Psoas muscle (tissue), 8 donors: ENCODE measurements around the gene BANP. TPM values are rescaled to one million over a fixed set of nuclear protein-coding genes. Genes with fewer than 3 reads are reported as not detected.

ENCODE experiments used
- ATAC-seq, 4 donors: fragments of 200-7000 bp; cut with Tn5 transposase; one replicate each; pipeline ENCODE4 v1.9.1; 2020; ENCODE audit warnings: moderate library complexity in 3 of 4, mild to moderate bottlenecking in 2 of 4
- DNase-seq, 2 donors: peaks; one replicate each; pipeline ENCODE4 v3.0.0-alpha.2; 2020
- H3K27ac ChIP-seq: fragments of 200-600 bp; one replicate; pipeline ENCODE4 v1.8.0; 2022
- H3K27me3 ChIP-seq, 3 donors: fragments of 200-600 bp in 1 of 3; one replicate each; pipeline versions ENCODE4 v1.6.1 to v1.8.0; 2013 to 2022; ENCODE audit warnings: low read length in 2 of 3, mild to moderate bottlenecking in 2 of 3, moderate library complexity in 1 of 3; ENCODE audit not compliant: insufficient read depth in 3 of 3
- H3K36me3 ChIP-seq, 2 donors: fragments of 200-600 bp in 1 of 2; one replicate each; pipeline versions ENCODE4 v1.6.1 to v1.8.0; 2013 to 2022; ENCODE audit warnings: low read depth in 1 of 2, mild to moderate bottlenecking in 1 of 2, moderate library complexity in 1 of 2; ENCODE audit not compliant: insufficient read depth in 1 of 2
- H3K4me1 ChIP-seq: fragments of 200-600 bp; one replicate; pipeline ENCODE4 v1.8.0; 2022
- H3K4me3 ChIP-seq: fragments of 200-600 bp; one replicate; pipeline ENCODE4 v1.8.0; 2022; ENCODE audit warnings: mild to moderate bottlenecking
- H3K9me3 ChIP-seq: fragments of 200-600 bp; one replicate; pipeline ENCODE4 v1.8.0; 2022
- CTCF ChIP-seq: fragments of 200-600 bp; IDR thresholded peaks from one replicate; pipeline ENCODE4 v1.8.0; 2022; ENCODE audit warnings: antibody characterized with exemption
- WGBS, 3 donors: extraction: QIAGEN DNeasy Blood & Tissue Kit; methylation state at CpG; one replicate each; pipeline versions ENCODE4 v1.1.6 to v1.1.7; 2013; 5-methylcytosine and 5-hydroxymethylcytosine counted together
- intact Hi-C, 2 donors: fragments of 100-400 bp; cut with DNase I; formaldehyde crosslinking; loops; one replicate each; pipeline versions ENCODE4 v1.11.0 to v1.14.2; 2022
- polyA plus RNA-seq, 3 donors: library from polyadenylated mRNA; stranded (reverse); fragments of 200-250 nt; gene quantifications; one replicate each; pipeline ENCODE4 v1.2.3, GENCODE V29; 2013
- total RNA-seq, 4 donors: library from RNA; stranded (reverse); fragmentation: NEBNext Ultra II Directional in 2 of 4; extraction: Animal tissue kit (Norgen Biotek cat#: 25700) in 2 of 4; gene quantifications; one replicate each; pipeline versions ENCODE4 v1.2.1 to v1.2.4, GENCODE V29; 2021 to 2023
- donor health status: healthy with polysubstance abuse.
- donor health status: DM: no; HTN: no; CAD: no; lungs with moderate emphysema.
- donor health status: Bipolar disorder and iron deficiency.
- donor health status: healthy.
- donor health status: DM: yes; HTN: yes; CAD: no.
- donor health status: DM: no; HTN: no; CAD: no.
- donor health status: DM: no; HTN: no; CAD: no.
- donor health status: DM: yes; HTN: yes; CAD: no.

Gene BANP
- total and polyA plus RNA-seq, 7 donors: 7.7 to 15.3 (median 14.2) TPM

DNA sequence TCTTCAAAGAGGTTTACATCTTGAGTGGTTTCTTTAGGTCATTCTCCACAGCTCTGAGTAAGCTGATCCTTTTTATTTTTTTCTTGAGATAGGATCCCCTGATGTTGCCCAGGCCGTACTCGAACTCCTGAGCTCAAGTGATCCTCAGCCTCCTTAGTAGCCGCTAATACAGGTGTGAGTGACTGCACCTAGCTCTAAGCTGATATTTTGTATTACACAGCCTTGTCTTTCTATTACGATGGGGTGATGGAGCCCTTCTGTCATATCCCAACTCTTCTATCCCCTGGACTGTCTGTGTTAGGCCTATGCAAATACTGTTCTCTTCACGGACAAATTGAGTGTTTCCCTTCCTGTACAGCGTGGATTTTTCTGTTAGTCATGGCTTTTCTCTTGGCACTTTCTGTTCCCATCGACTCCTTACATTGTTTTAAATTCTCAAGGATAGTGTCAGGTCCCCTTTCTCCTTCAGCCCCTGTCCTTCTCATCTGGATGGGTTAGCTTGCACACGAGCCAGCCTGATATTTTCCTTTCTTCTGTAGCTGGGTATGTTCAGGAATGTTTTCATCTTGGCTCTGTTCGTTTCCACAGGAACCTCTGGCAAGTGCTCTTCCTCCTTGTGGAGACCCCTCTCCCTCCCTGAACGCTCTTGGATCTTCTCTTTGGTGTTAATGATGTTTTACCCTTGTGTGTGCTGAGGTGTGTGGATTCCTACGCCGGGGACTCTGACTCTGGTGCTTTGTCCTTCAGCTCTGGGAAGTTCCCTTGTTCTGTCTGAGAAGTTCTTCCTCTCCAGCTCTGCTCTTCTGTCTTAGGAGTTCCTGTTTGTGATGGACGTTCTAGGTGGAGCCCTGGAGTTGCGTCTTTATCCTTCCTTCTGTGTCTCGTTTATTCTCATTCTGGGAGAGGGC is 2.3 kb downstream of the BANP start:
- intact Hi-C loops: no loop called here
- H3K4me1 ChIP-seq: peaks cover 32% of the 10 kb centered on the region

GRCh38 chr16:87954361-87954760 is 3.1 kb downstream of the BANP start:
- H3K27me3 ChIP-seq: no peaks in the 10 kb centered on the region
- no peak for DNase-seq
- no peak overlapping the region for H3K4me3 ChIP-seq
- no peaks in the 10 kb centered on the region for H3K9me3 ChIP-seq
- peaks cover 35% of the 10 kb centered on the region for H3K4me1 ChIP-seq
- peaks cover 0 to 22% of the 10 kb centered on the region in 2 donors for H3K36me3 ChIP-seq
- ATAC-seq: no peak
- no peak for TF ChIP-seq CTCF
- peak overlapping the region; percentile 99 for H3K27ac ChIP-seq
- WGBS, 3 donors: 70 to 77% (median 72%) methylated on average over 14 of the region's 14 CpGs
- intact Hi-C loops: no loop called here

More for the DNA sequence above, 2.3 kb downstream of the BANP start:
- Histone ChIP-seq H3K4me3 (no peak overlapping the region), H3K36me3 (peaks cover 0 to 22% of the 10 kb centered on the region in 2 donors), H3K27me3 (no peaks in the 10 kb centered on the region), H3K9me3 (no peaks in the 10 kb centered on the region), H3K27ac (peak overlapping the region; percentile 99)
- TF ChIP-seq CTCF: no peak
- DNase-seq (no peak), ATAC-seq (no peak)
- 50 to 55% (median 52%) methylated on average over 15 of the region's 15 CpGs for whole genome bisulfite sequencing, 3 donors

DNA sequence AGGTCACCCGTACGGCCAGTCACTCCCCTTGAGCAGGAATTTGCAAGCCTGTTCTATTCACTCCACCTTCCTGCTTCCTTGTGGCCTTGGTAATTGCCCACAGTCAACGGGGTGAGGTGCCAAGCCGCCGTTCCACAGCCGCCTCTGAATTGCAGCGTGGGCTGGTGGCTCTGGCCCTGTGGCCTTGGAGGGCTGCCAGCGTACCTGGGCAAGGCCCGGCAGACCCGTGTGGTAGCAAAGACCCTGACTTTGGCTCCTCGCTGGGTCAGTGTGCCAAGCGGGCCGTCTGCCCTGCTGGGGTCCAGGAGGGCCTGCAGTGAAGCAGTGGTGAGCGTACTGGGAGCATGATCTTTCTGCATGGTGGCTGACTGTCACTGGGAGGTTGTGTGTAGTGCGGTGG is 3.6 kb downstream of the BANP start:
- Histone ChIP-seq H3K9me3 (no peaks in the 10 kb centered on the region), H3K27me3 (no peaks in the 10 kb centered on the region), H3K4me1 (peaks cover 35% of the 10 kb centered on the region), H3K4me3 (no peak overlapping the region), H3K27ac (peak overlapping the region; percentile 99), H3K36me3 (peaks cover 0 to 22% of the 10 kb centered on the region in 2 donors)
- ATAC-seq: no peak
- intact Hi-C loops: no loop called here
- no peak for TF ChIP-seq CTCF
- DNase-seq: no peak
- 60 to 65% (median 62%) methylated on average over 15 of the region's 15 CpGs for whole genome bisulfite sequencing, 3 donors

GRCh38 chr16:87955302-87956097 is 4.3 kb downstream of the BANP start:
- WGBS, 3 donors: 77 to 85% (median 79%) methylated on average over 18 of the region's 18 CpGs
- H3K27ac ChIP-seq: peak overlapping the region; percentile 13
- H3K36me3 ChIP-seq: peaks cover 0 to 22% of the 10 kb centered on the region in 2 donors
- DNase-seq: no peak
- H3K9me3 ChIP-seq: no peaks in the 10 kb centered on the region
- H3K27me3 ChIP-seq: no peaks in the 10 kb centered on the region
- no peak overlapping the region for H3K4me3 ChIP-seq
- no peak for TF ChIP-seq CTCF
- intact Hi-C loops: no loop called here
- no peak for ATAC-seq
- H3K4me1 ChIP-seq: peaks cover 35% of the 10 kb centered on the region
